Activated B cell treated with CpG ODN at 0.5 μM for 24 hours (primary cell): ENCODE measurements around the gene STX16. TPM values are rescaled to one million over a fixed set of nuclear protein-coding genes. Genes with fewer than 3 reads are reported as not detected.
"Not testable (repeated sequence)": the region's sequence is repeated elsewhere in the genome, so short reads cannot be mapped to it uniquely, and the experiment has no call there.

Experiments
- ATAC-seq: fragments of 200-7000 bp; cut with Tn5 transposase; one replicate; pipeline ENCODE4 v1.10.0; 2021; ENCODE audit warnings: low read depth, mild to moderate bottlenecking, moderate library complexity
- CTCF ChIA-PET: fragments of 350-600 bp; sonication (Branson Sonifier 250); formaldehyde crosslinking; loops from one replicate; lab custom pipeline; 2021; ENCODE audit warnings: antibody characterized with exemption; lab: Charles Lee
- POLR2A ChIA-PET: fragments of 350-600 bp; sonication (Branson Sonifier 250); formaldehyde crosslinking; loops from one replicate; lab custom pipeline; 2021; ENCODE audit warnings: antibody characterized with exemption; lab: Charles Lee
- DNase-seq: peaks from one replicate; pipeline ENCODE4 v3.0.0; 2022
- H3K27ac Mint-ChIP-seq: one replicate; pipeline ENCODE4 v1.8.0; 2020; ENCODE audit warnings: mixed read lengths
- H3K27me3 Mint-ChIP-seq: one replicate; pipeline ENCODE4 v1.8.0; 2021; ENCODE audit warnings: mixed read lengths
- H3K36me3 Mint-ChIP-seq: one replicate; pipeline ENCODE4 v1.8.0; 2021; ENCODE audit warnings: low read depth, mixed read lengths
- H3K4me1 Mint-ChIP-seq: one replicate; pipeline ENCODE4 v1.8.0; 2021; ENCODE audit warnings: mixed read lengths
- H3K4me3 Mint-ChIP-seq: one replicate; pipeline ENCODE4 v1.8.0; 2020; ENCODE audit warnings: mild to moderate bottlenecking, mixed read lengths
- H3K9me3 Mint-ChIP-seq: one replicate; pipeline ENCODE4 v1.8.0; 2020; ENCODE audit warnings: mixed read lengths
- CTCF ChIP-seq: fragments of 200-600 bp; IDR thresholded peaks from one replicate; pipeline ENCODE4 v1.8.0; 2022; ENCODE audit warnings: antibody characterized with exemption, mild to moderate bottlenecking
- intact Hi-C: fragments of 100-400 bp; cut with micrococcal nuclease; formaldehyde crosslinking; loops from one replicate; pipeline ENCODE4 v1.15.1; 2024
- total RNA-seq: library from RNA; stranded (reverse); gene quantifications from 2 replicates; pipeline ENCODE4 v1.2.3, GENCODE V29; 2022

Gene STX16
- total RNA-seq, 1 donor from 2014 or later = 77.4 TPM

- DNase-seq (no peak), ATAC-seq (no peak)
- ChIA-PET CTCF (no interaction called here), POLR2A (no interaction called here)
- Mint-ChIP-seq H3K27ac (no peak overlapping the region), H3K4me3 (no peak overlapping the region), H3K9me3 (no peaks in the 10 kb centered on the region), H3K27me3 (peaks cover 35% of the 10 kb centered on the region), H3K4me1 (no peaks in the 10 kb centered on the region), H3K36me3 (no peaks in the 10 kb centered on the region)
- TF ChIP-seq CTCF = no peak
- intact Hi-C loops = no loop called here
Observed at GRCh38 chr20:58720890-58721289, 69.8 kb downstream of the STX16 start.

GRCh38 chr20:58721951-58722778, 71.1 kb downstream of the STX16 start:
- POLR2A ChIA-PET = no interaction called here
- no peak for TF ChIP-seq CTCF
- intact Hi-C loops = no loop called here
- Mint-ChIP-seq H3K27ac (no peak overlapping the region), H3K9me3 (no peaks in the 10 kb centered on the region), H3K4me1 (no peaks in the 10 kb centered on the region), H3K36me3 (no peaks in the 10 kb centered on the region), H3K27me3 (peaks cover 35% of the 10 kb centered on the region), H3K4me3 (no peak overlapping the region)
- no peak for DNase-seq
- CTCF ChIA-PET = no interaction called here
- no peak for ATAC-seq

- Mint-ChIP-seq H3K4me3 (no peak overlapping the region), H3K4me1 (no peaks in the 10 kb centered on the region), H3K27me3 (peaks cover 41% of the 10 kb centered on the region), H3K9me3 (peaks cover 5% of the 10 kb centered on the region), H3K27ac (no peak overlapping the region), H3K36me3 (no peaks in the 10 kb centered on the region)
- intact Hi-C loops = no loop called here
- TF ChIP-seq CTCF = no peak
- ChIA-PET POLR2A (no interaction called here), CTCF (no interaction called here)
- DNase-seq (no peak), ATAC-seq (no peak)
Observed at GRCh38 chr20:58722877-58723627, 72.0 kb downstream of the STX16 start.

GRCh38 chr20:58723628-58723984, 72.5 kb downstream of the STX16 start:
- no peak overlapping the region for H3K27ac Mint-ChIP-seq

GRCh38 chr20:58726156-58726555, 75.1 kb downstream of the STX16 start:
- H3K9me3 Mint-ChIP-seq, CTCF ChIA-PET, H3K4me3 Mint-ChIP-seq, H3K27ac Mint-ChIP-seq, POLR2A ChIA-PET, ATAC-seq, intact Hi-C loops, DNase-seq, H3K36me3 Mint-ChIP-seq, H3K4me1 Mint-ChIP-seq: not testable (repeated sequence)
- peaks cover 44% of the 10 kb centered on the region for H3K27me3 Mint-ChIP-seq

More at GRCh38 chr20:58723628-58723984, 72.5 kb downstream of the STX16 start:
- CTCF ChIA-PET = no interaction called here
- Mint-ChIP-seq H3K27me3 (peaks cover 43% of the 10 kb centered on the region), H3K36me3 (no peaks in the 10 kb centered on the region), H3K9me3 (peaks cover 5% of the 10 kb centered on the region), H3K4me3 (no peak overlapping the region), H3K4me1 (no peaks in the 10 kb centered on the region)
- POLR2A ChIA-PET = no interaction called here
- DNase-seq (no peak), ATAC-seq (no peak)
- no peak for TF ChIP-seq CTCF
- intact Hi-C loops = no loop called here

Other genes with a start within 250 kb of the STX16 start
- gene APCDD1L, start 135.9 kb upstream of the STX16 start, total RNA-seq = not detected in 2 replicates
- 18.7 and 21.5 TPM in 2 replicates for gene NPEPL1, start 41.5 kb downstream of the STX16 start, total RNA-seq
- 1.4 and 1.5 TPM in 2 replicates for gene GNAS-AS1, start 199.6 kb downstream of the STX16 start, total RNA-seq
- 784 and 849 TPM in 2 replicates for gene GNAS, start 201.4 kb downstream of the STX16 start, total RNA-seq